Umbilical cord (tissue), 2 donors: ENCODE data around the gene LMNTD2. TPM values are rescaled to one million over a fixed set of nuclear protein-coding genes. Genes with fewer than 3 reads are reported as not detected.
"Not testable (repeated sequence)": the region's sequence is repeated elsewhere in the genome, so short reads cannot be mapped to it uniquely, and the experiment has no call there.

Experiments used
- DNase-seq: peaks from one replicate; pipeline ENCODE4 v3.0.0-alpha.2; 2015; ENCODE audit warnings: low spot score
- total RNA-seq: library from RNA; depleted of rRNA; stranded (reverse); fragments of >200 nt; gene quantifications from one replicate; pipeline ENCODE4 v1.2.3, GENCODE V29; 2014; ENCODE audit warnings: low replicate concordance; ENCODE audit not compliant: insufficient read depth

The LMNTD2 gene
- total RNA-seq, 1 donor from 2014 or later: 0.48 TPM

- DNase-seq: no peak
Measured at GRCh38 chr11:533586-534395, 26.7 kb downstream of the LMNTD2 start.

GRCh38 chr11:532986-533585 is 27.5 kb downstream of the LMNTD2 start:
- no peak for DNase-seq

- no peak for DNase-seq
Measured at GRCh38 chr11:532527-532985, 28.0 kb downstream of the LMNTD2 start.

- DNase-seq: no peak
Measured at GRCh38 chr11:531919-532526, 28.5 kb downstream of the LMNTD2 start.

GRCh38 chr11:530960-531831 is 29.3 kb downstream of the LMNTD2 start:
- DNase-seq: no peak

GRCh38 chr11:529728-530411 is 30.7 kb downstream of the LMNTD2 start:
- no peak for DNase-seq

- no peak for DNase-seq
Measured at GRCh38 chr11:528815-529727, 31.5 kb downstream of the LMNTD2 start.

GRCh38 chr11:528166-528814 is 32.2 kb downstream of the LMNTD2 start:
- no peak for DNase-seq

GRCh38 chr11:526192-526591 is 34.3 kb downstream of the LMNTD2 start:
- DNase-seq: no peak

- no peak for DNase-seq
Measured at GRCh38 chr11:521177-521688, 39.3 kb downstream of the LMNTD2 start.

GRCh38 chr11:520428-521176 is 39.9 kb downstream of the LMNTD2 start:
- no peak for DNase-seq

- peak; percentile 90 for DNase-seq
Measured at GRCh38 chr11:518463-519202, 41.9 kb downstream of the LMNTD2 start.

- not testable (repeated sequence) for DNase-seq
Measured at GRCh38 chr11:516918-517685, 43.4 kb downstream of the LMNTD2 start.

- DNase-seq: no peak
Measured at GRCh38 chr11:516400-516799, 44.1 kb downstream of the LMNTD2 start.

- DNase-seq: peak; percentile 61
Measured at GRCh38 chr11:515131-515530, 45.4 kb downstream of the LMNTD2 start.

- no peak for DNase-seq
Measured at GRCh38 chr11:514606-515005, 45.9 kb downstream of the LMNTD2 start.
